SK-N-SH treated with all-trans-retinoic acid at 6 μM for 48 hours (cell line): ENCODE data around the gene SLC6A7.

ENCODE experiments used
- ATAC-seq: fragments of 200-7000 bp; cut with Tn5 transposase; 3 replicates; pipeline ENCODE4 v1.9.1; 2020; ENCODE audit warnings: mild to moderate bottlenecking, moderate library complexity
- BACH2 ChIP-seq: fragments of 250-450 bp; sonication (Bioruptor Pico); IDR thresholded peaks from 2 replicates; pipeline ENCODE4 v1.9.0; 2021; ENCODE audit warnings: mild to moderate bottlenecking, borderline replicate concordance
- CREB5 ChIP-seq: fragments of 250-450 bp; sonication (Bioruptor Pico); IDR thresholded peaks from 2 replicates; pipeline ENCODE4 v1.5.1; 2020; ENCODE audit warnings: low read depth, mild to moderate bottlenecking, moderate library complexity
- CSDC2 ChIP-seq: fragments of 250-450 bp; sonication (Bioruptor Pico); IDR thresholded peaks from 2 replicates; pipeline ENCODE4 v1.5.0; 2020; ENCODE audit warnings: mild to moderate bottlenecking, moderate library complexity
- GLIS3 ChIP-seq: fragments of 250-450 bp; sonication (Bioruptor Pico); IDR thresholded peaks from 2 replicates; pipeline ENCODE4 v1.5.0; 2020; ENCODE audit warnings: mild to moderate bottlenecking, moderate library complexity
- ISL1 ChIP-seq: fragments of 250-450 bp; sonication (Bioruptor Pico); IDR thresholded peaks from 2 replicates; pipeline ENCODE4 v2.1.2; 2022; ENCODE audit warnings: mild to moderate bottlenecking, moderate library complexity
- OSR1 ChIP-seq: fragments of 250-450 bp; sonication (Bioruptor Pico); IDR thresholded peaks from 2 replicates; pipeline ENCODE4 v1.8.0; 2022; ENCODE audit warnings: moderate library complexity, mild to moderate bottlenecking, inconsistent platforms
- POU6F1 ChIP-seq: fragments of 250-450 bp; sonication (Bioruptor Pico); IDR thresholded peaks from 2 replicates; pipeline ENCODE4 v1.8.0; 2021; ENCODE audit warnings: low read depth, mild to moderate bottlenecking, moderate library complexity, borderline replicate concordance
- PPARA ChIP-seq: fragments of 250-450 bp; sonication (Bioruptor Pico); IDR thresholded peaks from 2 replicates; pipeline ENCODE4 v1.5.0; 2020; ENCODE audit warnings: mild to moderate bottlenecking, borderline replicate concordance
- RARB ChIP-seq: fragments of 250-450 bp; sonication (Bioruptor Pico); IDR thresholded peaks from 2 replicates; pipeline ENCODE4 v1.8.0; 2021; ENCODE audit warnings: mild to moderate bottlenecking, moderate library complexity
- SNAI2 ChIP-seq: fragments of 250-450 bp; sonication (Bioruptor Pico); IDR thresholded peaks from 2 replicates; pipeline ENCODE4 v1.5.0; 2020; ENCODE audit warnings: mild to moderate bottlenecking, moderate library complexity
- TCF4 ChIP-seq: fragments of 250-450 bp; sonication (Bioruptor Pico); IDR thresholded peaks from 2 replicates; pipeline ENCODE4 v1.8.0; 2021; ENCODE audit warnings: mild to moderate bottlenecking, moderate library complexity, borderline replicate concordance
- TOX ChIP-seq: fragments of 250-450 bp; sonication (Bioruptor Pico); IDR thresholded peaks from 2 replicates; pipeline ENCODE4 v1.8.0; 2021; ENCODE audit warnings: mild to moderate bottlenecking, moderate library complexity, borderline replicate concordance
- TSHZ2 ChIP-seq: fragments of 250-450 bp; sonication (Bioruptor Pico); IDR thresholded peaks from 2 replicates; pipeline ENCODE4 v1.5.0; 2020; ENCODE audit warnings: mild to moderate bottlenecking, moderate library complexity
- ZC3H10 ChIP-seq: fragments of 250-450 bp; sonication (Bioruptor Pico); IDR thresholded peaks from 2 replicates; pipeline ENCODE4 v1.5.1; 2021; ENCODE audit warnings: mild to moderate bottlenecking, moderate library complexity
- ZFP3 ChIP-seq: fragments of 250-450 bp; sonication (Bioruptor Pico); IDR thresholded peaks from 2 replicates; pipeline ENCODE4 v1.5.0; 2020; ENCODE audit warnings: mild to moderate bottlenecking, moderate library complexity
- ZNF565 ChIP-seq: fragments of 450-650 bp; formaldehyde crosslinking; conservative IDR thresholded peaks from 2 replicates; pipeline ENCODE4 v1.5.0; 2020; ENCODE audit warnings: low read depth, mild to moderate bottlenecking, moderate library complexity
- ZNF70 ChIP-seq: fragments of 450-650 bp; formaldehyde crosslinking; IDR thresholded peaks from 2 replicates; pipeline ENCODE4 v1.5.0; 2020; ENCODE audit warnings: mild to moderate bottlenecking, moderate library complexity
- ZNF8 ChIP-seq: fragments of 450-650 bp; formaldehyde crosslinking; IDR thresholded peaks from 2 replicates; pipeline ENCODE4 v1.5.0; 2020; ENCODE audit warnings: mild to moderate bottlenecking, moderate library complexity

Gene SLC6A7

GRCh38 chr5:150152636-150153462 is 37.0 kb upstream of the SLC6A7 start:
- TF ChIP-seq CREB5 (CRISPR knock-in tag) (no peak), TCF4 (CRISPR knock-in tag) (peak; percentile 88), TSHZ2 (CRISPR knock-in tag) (peak; percentile 31; the same call in 1 of the 2 replicates)
- ATAC-seq: peak; percentile 23

GRCh38 chr5:150153483-150153882 is 36.4 kb upstream of the SLC6A7 start:
- ATAC-seq: no peak
- TF ChIP-seq ZC3H10 (CRISPR knock-in tag) (no peak), POU6F1 (CRISPR knock-in tag) (no peak), TOX (CRISPR knock-in tag) (no peak)

GRCh38 chr5:150153957-150154617 is 35.8 kb upstream of the SLC6A7 start:
- peak; percentile 52 for ATAC-seq
- TF ChIP-seq GLIS3 (CRISPR knock-in tag): no peak
- TF ChIP-seq POU6F1 (CRISPR knock-in tag): no peak
- no peak for TF ChIP-seq SNAI2 (CRISPR knock-in tag)
- TF ChIP-seq TSHZ2 (CRISPR knock-in tag): no peak
- no peak for TF ChIP-seq CREB5 (CRISPR knock-in tag)

- peak; percentile 1 for ATAC-seq
- TF ChIP-seq ISL1 (CRISPR knock-in tag): no peak
- TF ChIP-seq BACH2: no peak
- TF ChIP-seq OSR1 (CRISPR knock-in tag): no peak
- no peak for TF ChIP-seq ZNF70
- TF ChIP-seq POU6F1 (CRISPR knock-in tag): no peak
- TF ChIP-seq ZFP3 (CRISPR knock-in tag): no peak
- no peak for TF ChIP-seq PPARA (CRISPR knock-in tag)
- no peak for TF ChIP-seq TOX (CRISPR knock-in tag)
- no peak for TF ChIP-seq CSDC2 (CRISPR knock-in tag)
- TF ChIP-seq ZNF8: no peak
- TF ChIP-seq GLIS3 (CRISPR knock-in tag): no peak
- no peak for TF ChIP-seq ZNF565 (CRISPR knock-in tag)
- TF ChIP-seq RARB: no peak
- no peak for TF ChIP-seq CREB5 (CRISPR knock-in tag)
Observed at GRCh38 chr5:150154618-150155128, 35.2 kb upstream of the SLC6A7 start.
